ENCODE data around the gene DLG1. TPM values are rescaled to one million over a fixed set of nuclear protein-coding genes. Genes with fewer than 3 reads are reported as not detected.
"Not testable (repeated sequence)": the region's sequence is repeated elsewhere in the genome, so short reads cannot be mapped to it uniquely, and the experiment has no call there.

The DLG1 gene
- total and polyA plus RNA-seq, 2 donors, result 37.6 to 40.4 TPM

DNA sequence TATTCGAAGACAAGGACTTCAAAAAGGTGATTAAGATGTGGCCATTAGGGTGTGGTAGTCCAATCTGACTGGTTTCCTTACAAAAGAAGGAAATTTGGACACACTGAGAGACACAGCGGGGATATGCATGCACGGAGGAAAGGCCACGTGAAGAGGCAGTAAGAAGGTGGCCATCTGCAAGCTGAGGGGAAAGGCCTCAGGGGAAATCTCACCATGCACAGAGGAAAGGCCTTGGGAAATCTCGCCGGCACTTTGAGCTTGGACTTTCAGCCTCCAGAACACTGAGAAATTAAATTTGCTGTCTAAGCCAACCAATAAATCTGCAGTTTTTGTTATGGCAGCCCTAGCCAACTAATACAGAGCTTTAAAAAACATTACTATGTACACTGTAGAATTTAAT is 78.8 kb downstream of the DLG1 start:
- Histone ChIP-seq H3K27me3 (ENCODE audit: control insufficient read depth in 2 of 2, insufficient read depth in 1 of 2, low read length in 1 of 2) (no peaks in the 10 kb centered on the region), H3K27ac (ENCODE audit: low read depth in 1 of 2, low read length in 1 of 2) (no peak overlapping the region), H3K9me3 (ENCODE audit: control insufficient read depth in 2 of 2, insufficient read depth in 1 of 2, low read length in 1 of 2) (no peaks in the 10 kb centered on the region), H3K4me3 (ENCODE audit: low read length in 2 of 2) (no peak overlapping the region), H3K4me1 (ENCODE audit: control insufficient read depth in 2 of 2, insufficient read depth in 2 of 2, low read length in 2 of 2) (no peaks in the 10 kb centered on the region), H3K36me3 (ENCODE audit: control insufficient read depth in 2 of 2, insufficient read depth in 2 of 2, low read length in 1 of 2) (no peaks in the 10 kb centered on the region)
- WGBS, result 98% methylated on average over 6 of the region's 6 CpGs
- no peak for DNase-seq (ENCODE audit: low read depth in 6 of 9, low spot score in 9 of 9)

DNA sequence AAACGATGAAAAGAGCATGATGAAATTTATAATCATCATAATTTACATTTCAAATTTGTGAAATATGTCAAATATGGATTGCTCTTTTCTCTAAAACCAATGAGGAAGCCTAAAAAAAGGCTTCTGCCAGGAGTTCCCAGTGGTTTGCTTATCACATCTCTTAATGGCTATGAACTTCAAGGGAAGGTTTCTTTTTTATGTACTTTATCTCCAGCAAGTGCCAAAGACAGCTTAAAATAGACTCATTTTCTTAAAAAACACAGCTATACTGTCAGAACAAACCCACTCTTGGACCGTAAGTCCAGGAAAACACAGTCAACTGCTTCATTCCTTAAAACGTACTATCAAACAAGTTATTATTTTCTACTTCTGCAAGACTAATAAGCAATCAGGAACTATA is 80.2 kb downstream of the DLG1 start:
- Histone ChIP-seq H3K36me3 (ENCODE audit: control insufficient read depth in 2 of 2, insufficient read depth in 2 of 2, low read length in 1 of 2) (no peaks in the 10 kb centered on the region), H3K27ac (ENCODE audit: low read depth in 1 of 2, low read length in 1 of 2) (no peak overlapping the region), H3K9me3 (ENCODE audit: control insufficient read depth in 2 of 2, insufficient read depth in 1 of 2, low read length in 1 of 2) (no peaks in the 10 kb centered on the region), H3K4me1 (ENCODE audit: control insufficient read depth in 2 of 2, insufficient read depth in 2 of 2, low read length in 2 of 2) (no peaks in the 10 kb centered on the region), H3K27me3 (ENCODE audit: control insufficient read depth in 2 of 2, insufficient read depth in 1 of 2, low read length in 1 of 2) (no peaks in the 10 kb centered on the region), H3K4me3 (ENCODE audit: low read length in 2 of 2) (no peak overlapping the region)
- no peak for DNase-seq (ENCODE audit: low read depth in 6 of 9, low spot score in 9 of 9)
- 91% methylated on average over 3 of the region's 3 CpGs for WGBS

- H3K4me1 ChIP-seq (ENCODE audit: control insufficient read depth in 2 of 2, insufficient read depth in 2 of 2, low read length in 2 of 2), result no peaks in the 10 kb centered on the region
- over 99% methylated on average over 4 of the region's 4 CpGs for WGBS
- no peaks in the 10 kb centered on the region for H3K9me3 ChIP-seq (ENCODE audit: control insufficient read depth in 2 of 2, insufficient read depth in 1 of 2, low read length in 1 of 2)
- H3K4me3 ChIP-seq (ENCODE audit: low read length in 2 of 2), result no peak overlapping the region
- no peak overlapping the region for H3K27ac ChIP-seq (ENCODE audit: low read depth in 1 of 2, low read length in 1 of 2)
- DNase-seq (ENCODE audit: low read depth in 6 of 9, low spot score in 9 of 9), result no peak
- H3K36me3 ChIP-seq (ENCODE audit: control insufficient read depth in 2 of 2, insufficient read depth in 2 of 2, low read length in 1 of 2), result no peaks in the 10 kb centered on the region
- H3K27me3 ChIP-seq (ENCODE audit: control insufficient read depth in 2 of 2, insufficient read depth in 1 of 2, low read length in 1 of 2), result no peaks in the 10 kb centered on the region
These were observed 81.5 kb downstream of the DLG1 start for GRCh38 chr3:197216914-197217313.

DNA sequence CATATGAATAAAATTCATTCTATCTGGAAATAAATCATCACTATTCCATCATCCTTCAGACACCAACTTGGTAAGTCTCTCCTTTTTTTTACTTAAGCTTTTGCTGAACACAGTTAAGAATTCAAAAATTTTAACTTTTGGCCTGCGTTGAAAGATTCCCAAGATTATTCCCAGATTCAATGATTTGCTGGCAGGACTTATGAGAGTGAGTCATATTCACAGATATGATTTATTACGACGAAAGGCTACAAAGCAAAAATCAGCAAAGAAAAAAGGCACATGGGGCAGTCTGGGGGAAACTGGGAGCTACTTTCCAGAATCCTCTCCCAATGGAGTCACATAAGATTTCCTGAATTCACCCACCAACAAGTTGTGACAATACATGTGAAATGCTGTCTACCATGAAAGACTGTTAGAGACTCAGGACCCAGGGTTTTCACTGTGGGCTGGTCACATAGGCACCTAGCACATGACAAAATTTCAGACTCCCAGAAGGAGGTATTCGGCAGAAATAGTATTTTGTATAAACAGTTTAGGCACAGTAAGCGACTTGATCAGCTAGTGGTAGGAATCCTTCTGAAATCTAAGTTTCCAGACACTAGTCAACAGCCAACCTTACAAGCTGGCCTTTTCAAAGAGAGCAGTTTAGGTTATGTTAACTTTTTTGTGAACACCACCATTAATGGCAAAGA is 82.1 kb downstream of the DLG1 start:
- Histone ChIP-seq H3K4me1 (ENCODE audit: control insufficient read depth in 2 of 2, insufficient read depth in 2 of 2, low read length in 2 of 2) (no peaks in the 10 kb centered on the region), H3K36me3 (ENCODE audit: control insufficient read depth in 2 of 2, insufficient read depth in 2 of 2, low read length in 1 of 2) (no peaks in the 10 kb centered on the region), H3K27me3 (ENCODE audit: control insufficient read depth in 2 of 2, insufficient read depth in 1 of 2, low read length in 1 of 2) (no peaks in the 10 kb centered on the region), H3K27ac (ENCODE audit: low read depth in 1 of 2, low read length in 1 of 2) (no peak overlapping the region), H3K4me3 (ENCODE audit: low read length in 2 of 2) (no peak overlapping the region), H3K9me3 (ENCODE audit: control insufficient read depth in 2 of 2, insufficient read depth in 1 of 2, low read length in 1 of 2) (no peaks in the 10 kb centered on the region)
- WGBS, result 96% methylated on average over 5 of the region's 5 CpGs
- no peak for DNase-seq (ENCODE audit: low read depth in 6 of 9, low spot score in 9 of 9)

- no peak for DNase-seq (ENCODE audit: low read depth in 6 of 9, low spot score in 9 of 9)
- Histone ChIP-seq H3K36me3 (ENCODE audit: control insufficient read depth in 2 of 2, insufficient read depth in 2 of 2, low read length in 1 of 2) (no peaks in the 10 kb centered on the region), H3K27me3 (ENCODE audit: control insufficient read depth in 2 of 2, insufficient read depth in 1 of 2, low read length in 1 of 2) (no peaks in the 10 kb centered on the region), H3K27ac (ENCODE audit: low read depth in 1 of 2, low read length in 1 of 2) (no peak overlapping the region), H3K4me3 (ENCODE audit: low read length in 2 of 2) (no peak overlapping the region), H3K9me3 (ENCODE audit: control insufficient read depth in 2 of 2, insufficient read depth in 1 of 2, low read length in 1 of 2) (no peaks in the 10 kb centered on the region), H3K4me1 (ENCODE audit: control insufficient read depth in 2 of 2, insufficient read depth in 2 of 2, low read length in 2 of 2) (no peaks in the 10 kb centered on the region)
- WGBS, result 97% methylated on average over 5 of the region's 5 CpGs
These were observed 86.1 kb downstream of the DLG1 start for GRCh38 chr3:197212290-197212689.

DNA sequence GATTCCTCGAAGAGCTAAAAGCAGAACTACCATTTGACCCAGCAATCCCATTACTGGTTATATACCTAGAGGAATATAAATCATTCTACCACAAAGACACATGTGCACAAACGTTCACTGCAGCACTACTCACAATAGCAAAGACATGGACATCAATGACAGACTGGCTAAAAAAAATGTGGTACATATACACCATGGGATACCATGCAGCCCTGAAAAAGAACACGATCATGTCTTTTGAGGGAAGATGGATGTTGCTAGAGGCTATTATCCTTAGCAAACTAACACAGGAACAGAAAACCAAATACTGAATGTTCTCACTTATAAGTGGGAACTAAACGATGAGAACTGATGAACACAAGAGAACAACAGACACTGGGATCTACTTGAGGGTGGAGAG is 86.7 kb downstream of the DLG1 start:
- 97% methylated on average over 4 of the region's 4 CpGs for WGBS
- not testable (repeated sequence) for DNase-seq (ENCODE audit: low read depth in 6 of 9, low spot score in 9 of 9); H3K27me3 ChIP-seq (ENCODE audit: control insufficient read depth in 2 of 2, insufficient read depth in 1 of 2, low read length in 1 of 2); H3K4me3 ChIP-seq (ENCODE audit: low read length in 2 of 2); H3K4me1 ChIP-seq (ENCODE audit: control insufficient read depth in 2 of 2, insufficient read depth in 2 of 2, low read length in 2 of 2); H3K27ac ChIP-seq (ENCODE audit: low read depth in 1 of 2, low read length in 1 of 2); H3K9me3 ChIP-seq (ENCODE audit: control insufficient read depth in 2 of 2, insufficient read depth in 1 of 2, low read length in 1 of 2); H3K36me3 ChIP-seq (ENCODE audit: control insufficient read depth in 2 of 2, insufficient read depth in 2 of 2, low read length in 1 of 2)

- Histone ChIP-seq H3K27me3 (ENCODE audit: control insufficient read depth in 2 of 2, insufficient read depth in 1 of 2, low read length in 1 of 2) (no peaks in the 10 kb centered on the region), H3K27ac (ENCODE audit: low read depth in 1 of 2, low read length in 1 of 2) (no peak overlapping the region)
- DNase-seq (ENCODE audit: low read depth in 6 of 9, low spot score in 9 of 9), result no peak
These were observed 88.8 kb downstream of the DLG1 start for GRCh38 chr3:197209366-197210260.

DNA sequence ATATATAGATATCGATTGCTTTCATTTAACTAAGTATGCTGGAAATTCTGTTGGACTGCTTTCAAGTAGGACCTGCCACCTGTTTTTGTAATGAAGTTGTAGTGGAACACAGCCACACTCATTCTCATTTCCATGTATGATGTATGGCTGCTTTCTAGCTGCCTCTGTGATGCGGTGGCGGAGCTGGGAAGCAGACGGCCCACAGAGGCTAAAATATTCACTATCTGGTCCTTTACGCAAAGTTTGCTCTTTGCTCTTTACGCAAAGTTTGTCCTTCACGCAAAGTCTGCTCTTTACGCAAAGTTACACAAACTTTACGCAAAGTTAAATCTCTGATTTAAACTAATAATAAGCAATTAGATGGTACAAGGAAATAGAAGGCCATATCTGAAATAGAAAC is 91.5 kb downstream of the DLG1 start:
- H3K36me3 ChIP-seq (ENCODE audit: control insufficient read depth in 2 of 2, insufficient read depth in 2 of 2, low read length in 1 of 2), result no peaks in the 10 kb centered on the region
- WGBS, result 94% methylated on average over 9 of the region's 9 CpGs
- peaks cover 3 to 5% of the 10 kb centered on the region in 2 donors for H3K4me1 ChIP-seq (ENCODE audit: control insufficient read depth in 2 of 2, insufficient read depth in 2 of 2, low read length in 2 of 2)
- H3K9me3 ChIP-seq (ENCODE audit: control insufficient read depth in 2 of 2, insufficient read depth in 1 of 2, low read length in 1 of 2), result no peaks in the 10 kb centered on the region
- H3K4me3 ChIP-seq (ENCODE audit: low read length in 2 of 2), result no peak overlapping the region
- no peak overlapping the region for H3K27ac ChIP-seq (ENCODE audit: low read depth in 1 of 2, low read length in 1 of 2)
- no peaks in the 10 kb centered on the region for H3K27me3 ChIP-seq (ENCODE audit: control insufficient read depth in 2 of 2, insufficient read depth in 1 of 2, low read length in 1 of 2)
- no peak for DNase-seq (ENCODE audit: low read depth in 6 of 9, low spot score in 9 of 9)

More at GRCh38 chr3:197209366-197210260, 88.8 kb downstream of the DLG1 start:
- H3K9me3 ChIP-seq (ENCODE audit: control insufficient read depth in 2 of 2, insufficient read depth in 1 of 2, low read length in 1 of 2), result no peaks in the 10 kb centered on the region
- H3K4me1 ChIP-seq (ENCODE audit: control insufficient read depth in 2 of 2, insufficient read depth in 2 of 2, low read length in 2 of 2), result peaks cover 0 to 5% of the 10 kb centered on the region in 2 donors
- no peaks in the 10 kb centered on the region for H3K36me3 ChIP-seq (ENCODE audit: control insufficient read depth in 2 of 2, insufficient read depth in 2 of 2, low read length in 1 of 2)
- H3K4me3 ChIP-seq (ENCODE audit: low read length in 2 of 2), result no peak overlapping the region

- H3K36me3 ChIP-seq (ENCODE audit: control insufficient read depth in 2 of 2, insufficient read depth in 2 of 2, low read length in 1 of 2), result no peaks in the 10 kb centered on the region
- DNase-seq (ENCODE audit: low read depth in 6 of 9, low spot score in 9 of 9), result no peak
- no peak overlapping the region for H3K27ac ChIP-seq (ENCODE audit: low read depth in 1 of 2, low read length in 1 of 2)
- no peaks in the 10 kb centered on the region for H3K9me3 ChIP-seq (ENCODE audit: control insufficient read depth in 2 of 2, insufficient read depth in 1 of 2, low read length in 1 of 2)
- H3K4me1 ChIP-seq (ENCODE audit: control insufficient read depth in 2 of 2, insufficient read depth in 2 of 2, low read length in 2 of 2), result peaks cover 3 to 5% of the 10 kb centered on the region in 2 donors
- no peak overlapping the region for H3K4me3 ChIP-seq (ENCODE audit: low read length in 2 of 2)
- no peaks in the 10 kb centered on the region for H3K27me3 ChIP-seq (ENCODE audit: control insufficient read depth in 2 of 2, insufficient read depth in 1 of 2, low read length in 1 of 2)
- WGBS, result 97% methylated on average over 2 of the region's 2 CpGs
These were observed 92.7 kb downstream of the DLG1 start for GRCh38 chr3:197205675-197206074.

All from thymus (tissue), 11 donors.